Measurements from ENCODE around the gene KLRC1. TPM values are rescaled to one million over a fixed set of nuclear protein-coding genes. Genes with fewer than 3 reads are reported as not detected.
"Not testable (repeated sequence)": the region's sequence is repeated elsewhere in the genome, so short reads cannot be mapped to it uniquely, and the experiment has no call there.

KLRC1 gene
- total RNA-seq, 1 donor from 2014 or later, result not detected

DNA sequence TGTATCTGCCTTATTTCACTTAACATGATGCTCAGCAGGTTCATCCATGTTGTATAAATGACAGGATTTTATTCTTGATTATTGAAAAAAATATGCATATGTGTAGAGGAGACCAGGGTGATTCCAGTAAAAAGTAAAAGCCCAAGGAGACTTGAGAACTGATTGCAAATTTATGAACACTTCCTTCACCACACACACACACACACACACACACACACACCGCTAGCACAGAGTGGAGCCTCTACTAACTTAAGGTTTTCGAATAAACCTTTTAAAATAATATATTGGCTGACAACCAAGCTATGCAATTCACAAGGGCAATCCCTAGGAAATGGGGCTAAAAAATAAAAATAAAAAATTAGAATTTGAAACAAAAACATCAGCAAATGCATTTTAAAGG is 55.0 kb downstream of the KLRC1 start:
- DNase-seq (ENCODE audit: low spot score in 2 of 2, unreplicated experiment in 2 of 2), result no peak
- H3K4me1 Mint-ChIP-seq, result peaks cover 19% of the 10 kb centered on the region
- peaks cover 5% of the 10 kb centered on the region for H3K9me3 Mint-ChIP-seq
- no peak overlapping the region for H3K27ac Mint-ChIP-seq
- no peaks in the 10 kb centered on the region for H3K27me3 Mint-ChIP-seq (ENCODE audit: low read depth)
- TF ChIP-seq, protein P1, sequence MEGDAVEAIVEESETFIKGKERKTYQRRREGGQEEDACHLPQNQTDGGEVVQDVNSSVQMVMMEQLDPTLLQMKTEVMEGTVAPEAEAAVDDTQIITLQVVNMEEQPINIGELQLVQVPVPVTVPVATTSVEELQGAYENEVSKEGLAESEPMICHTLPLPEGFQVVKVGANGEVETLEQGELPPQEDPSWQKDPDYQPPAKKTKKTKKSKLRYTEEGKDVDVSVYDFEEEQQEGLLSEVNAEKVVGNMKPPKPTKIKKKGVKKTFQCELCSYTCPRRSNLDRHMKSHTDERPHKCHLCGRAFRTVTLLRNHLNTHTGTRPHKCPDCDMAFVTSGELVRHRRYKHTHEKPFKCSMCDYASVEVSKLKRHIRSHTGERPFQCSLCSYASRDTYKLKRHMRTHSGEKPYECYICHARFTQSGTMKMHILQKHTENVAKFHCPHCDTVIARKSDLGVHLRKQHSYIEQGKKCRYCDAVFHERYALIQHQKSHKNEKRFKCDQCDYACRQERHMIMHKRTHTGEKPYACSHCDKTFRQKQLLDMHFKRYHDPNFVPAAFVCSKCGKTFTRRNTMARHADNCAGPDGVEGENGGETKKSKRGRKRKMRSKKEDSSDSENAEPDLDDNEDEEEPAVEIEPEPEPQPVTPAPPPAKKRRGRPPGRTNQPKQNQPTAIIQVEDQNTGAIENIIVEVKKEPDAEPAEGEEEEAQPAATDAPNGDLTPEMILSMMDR (IDR thresholded peaks at IDR 0.05; ENCODE audit: unreplicated experiment), result no peak
- H3K36me3 Mint-ChIP-seq, result peaks cover 4% of the 10 kb centered on the region
- H3K4me3 Mint-ChIP-seq, result no peak overlapping the region

DNA sequence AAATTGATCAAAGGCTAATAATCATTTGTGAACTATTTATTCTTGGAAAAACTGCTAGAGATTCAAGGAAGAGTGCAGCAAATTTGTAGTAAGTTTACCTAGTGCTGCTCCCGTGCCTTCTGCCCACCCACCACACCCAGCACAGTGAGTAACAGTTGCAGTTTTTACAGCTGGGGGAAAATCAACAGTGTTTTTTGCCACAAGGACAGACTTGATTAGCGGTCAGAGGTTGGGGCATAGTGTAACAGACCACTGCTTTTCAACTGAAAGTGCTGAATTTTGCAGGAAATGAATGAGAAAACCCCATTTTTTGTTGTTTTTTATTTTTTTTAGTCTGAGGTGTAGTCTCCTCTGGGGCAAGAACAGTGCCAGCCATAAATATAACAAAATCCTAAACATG is 55.9 kb downstream of the KLRC1 start:
- TF ChIP-seq, protein P1 (IDR thresholded peaks at IDR 0.05; ENCODE audit: unreplicated experiment), result no peak
- Mint-ChIP-seq H3K36me3 (peaks cover 4% of the 10 kb centered on the region), H3K27ac (no peak overlapping the region), H3K27me3 (ENCODE audit: low read depth) (no peaks in the 10 kb centered on the region), H3K4me3 (no peak overlapping the region), H3K9me3 (peaks cover 5% of the 10 kb centered on the region), H3K4me1 (peaks cover 19% of the 10 kb centered on the region)
- no peak for DNase-seq (ENCODE audit: low spot score in 2 of 2, unreplicated experiment in 2 of 2)

DNA sequence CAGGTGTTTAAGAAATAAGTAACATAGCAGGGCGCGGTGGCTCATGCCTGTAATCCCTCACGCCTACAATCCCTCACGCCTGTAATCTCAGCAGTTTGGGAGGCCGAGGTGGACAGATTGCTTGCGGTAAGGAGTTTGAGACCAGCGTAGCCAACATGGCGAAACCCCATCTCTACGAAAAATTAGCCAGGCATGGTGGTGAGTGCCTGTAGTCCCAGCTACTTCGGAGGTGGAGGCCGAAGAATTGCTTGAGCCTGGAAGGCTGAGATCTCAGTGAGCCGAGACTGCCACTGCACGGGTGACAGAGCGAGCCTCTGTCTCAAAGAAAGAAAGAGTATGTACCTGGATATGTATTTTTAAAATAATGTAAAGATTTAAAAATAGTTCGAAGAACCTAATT is 57.0 kb downstream of the KLRC1 start:
- H3K27ac Mint-ChIP-seq; DNase-seq (ENCODE audit: low spot score in 2 of 2, unreplicated experiment in 2 of 2); H3K27me3 Mint-ChIP-seq (ENCODE audit: low read depth); H3K4me3 Mint-ChIP-seq; H3K9me3 Mint-ChIP-seq; H3K36me3 Mint-ChIP-seq: not testable (repeated sequence)
- H3K4me1 Mint-ChIP-seq, result peaks cover 19% of the 10 kb centered on the region

Other genes starting within 250 kb of the KLRC1 start
- 100 to 105 TPM (median 104 TPM) in 3 replicates for gene GABARAPL1, start 240.5 kb downstream of the KLRC1 start, total RNA-seq
- gene KLRD1, start 145.5 kb downstream of the KLRC1 start, total RNA-seq, result 0.51 to 0.81 TPM (median 0.65 TPM) in 3 replicates
- gene KLRK1, start 63.3 kb downstream of the KLRC1 start, total RNA-seq, result not detected in 3 replicates
- gene KLRC4, start 43.6 kb downstream of the KLRC1 start, total RNA-seq, result not detected in 3 replicates
- not detected in 3 replicates for gene KLRC3, start 32.8 kb downstream of the KLRC1 start, total RNA-seq
- not detected in 3 replicates for gene KLRC2, start 17.4 kb downstream of the KLRC1 start, total RNA-seq
- gene EIF2S3B, start 52.5 kb upstream of the KLRC1 start, total RNA-seq, result 1.7 to 2.3 TPM (median 2.3 TPM) in 3 replicates
- 35.4 to 38.7 TPM (median 36.8 TPM) in 3 replicates for gene MAGOHB, start 160.2 kb upstream of the KLRC1 start, total RNA-seq
- 0.99 to 1.4 TPM (median 1.0 TPM) in 3 replicates for gene STYK1, start 220.7 kb upstream of the KLRC1 start, total RNA-seq